ENCODE measurements around the gene SORCS3. TPM values are rescaled to one million over a fixed set of nuclear protein-coding genes. Genes with fewer than 3 reads are reported as not detected.

SORCS3 gene
- total and polyA plus RNA-seq, 2 experiments from 2014 or later, result not detected

GRCh38 chr10:104922810-104923209, 281.7 kb downstream of the SORCS3 start:
- no peaks in the 10 kb centered on the region for H3K4me1 ChIP-seq (ENCODE audit: insufficient read depth)
- H3K9me2 ChIP-seq (ENCODE audit: insufficient read depth), result no peaks in the 10 kb centered on the region
- no peak overlapping the region for H3K4me3 ChIP-seq
- no peak for DNase-seq
- no peaks in the 10 kb centered on the region for H3K79me2 ChIP-seq (ENCODE audit: insufficient read depth)
- no peak overlapping the region for H3K4me2 ChIP-seq (ENCODE audit: unreplicated experiment)
- H3K27ac ChIP-seq, result no peak overlapping the region
- H3K9me3 ChIP-seq (ENCODE audit: low read depth), result no peaks in the 10 kb centered on the region
- TF ChIP-seq EZH2 (IDR thresholded peaks at IDR 0.05; ENCODE audit: insufficient read depth, poor library complexity, severe bottlenecking) (no peak), EZH2phosphoT487 (IDR thresholded peaks at IDR 0.05; ENCODE audit: insufficient read depth, low read depth) (no peak)
- no peaks in the 10 kb centered on the region for H3K27me3 ChIP-seq (replicated peaks; ENCODE audit: insufficient read depth)
- in situ Hi-C loops (cut with MboI), result loop anchor here (25.0 kb wide), 1 partner anchor 511 kb away; no protein-coding TSS in a partner anchor
- H3K9ac ChIP-seq, result no peak overlapping the region
- no peaks in the 10 kb centered on the region for H4K20me1 ChIP-seq (ENCODE audit: insufficient read depth)
- 35 to 43% methylated on average over 3 of the region's 3 CpGs for WGBS, 2 experiments (ENCODE audit: low coverage in 1 of 2, low lambda C conversion rate in 2 of 2, missing lambda C conversion rate in 2 of 2)
- no peaks in the 10 kb centered on the region for H3F3A ChIP-seq (ENCODE audit: insufficient read depth)
- H2AFZ ChIP-seq, result no peak overlapping the region
- no peaks in the 10 kb centered on the region for H3K36me3 ChIP-seq (ENCODE audit: low read depth)

- Histone ChIP-seq H3K27ac (no peak overlapping the region), H3K9ac (no peak overlapping the region), H3K27me3 (replicated peaks; ENCODE audit: insufficient read depth) (no peaks in the 10 kb centered on the region), H3K79me2 (ENCODE audit: insufficient read depth) (no peaks in the 10 kb centered on the region), H3F3A (ENCODE audit: insufficient read depth) (no peaks in the 10 kb centered on the region), H3K4me2 (ENCODE audit: unreplicated experiment) (no peak overlapping the region), H2AFZ (no peak overlapping the region), H3K4me3 (no peak overlapping the region), H4K20me1 (ENCODE audit: insufficient read depth) (no peaks in the 10 kb centered on the region), H3K4me1 (ENCODE audit: insufficient read depth) (no peaks in the 10 kb centered on the region), H3K9me3 (ENCODE audit: low read depth) (no peaks in the 10 kb centered on the region), H3K9me2 (ENCODE audit: insufficient read depth) (no peaks in the 10 kb centered on the region), H3K36me3 (ENCODE audit: low read depth) (no peaks in the 10 kb centered on the region)
- TF ChIP-seq EZH2 (IDR thresholded peaks at IDR 0.05; ENCODE audit: insufficient read depth, poor library complexity, severe bottlenecking), result no peak
- no peak for TF ChIP-seq EZH2phosphoT487 (IDR thresholded peaks at IDR 0.05; ENCODE audit: insufficient read depth, low read depth)
- DNase-seq, result no peak
- WGBS, 2 experiments (ENCODE audit: low coverage in 1 of 2, low lambda C conversion rate in 2 of 2, missing lambda C conversion rate in 2 of 2), result 62 to 71% methylated on average over 3 of the region's 3 CpGs
- in situ Hi-C loops (cut with MboI), result loop anchor here (25.0 kb wide), 1 partner anchor 511 kb away; no protein-coding TSS in a partner anchor
Measured at GRCh38 chr10:104923501-104923900, 282.4 kb downstream of the SORCS3 start.

GRCh38 chr10:104924101-104924795, 283.2 kb downstream of the SORCS3 start:
- in situ Hi-C loops (cut with MboI), result loop anchor here (25.0 kb wide), 1 partner anchor 512 kb away; no protein-coding TSS in a partner anchor
- no peak overlapping the region for H2AFZ ChIP-seq
- H4K20me1 ChIP-seq (ENCODE audit: insufficient read depth), result no peaks in the 10 kb centered on the region
- no peak overlapping the region for H3K9ac ChIP-seq
- H3K9me2 ChIP-seq (ENCODE audit: insufficient read depth), result no peaks in the 10 kb centered on the region
- no peak overlapping the region for H3K27ac ChIP-seq
- no peaks in the 10 kb centered on the region for H3F3A ChIP-seq (ENCODE audit: insufficient read depth)
- no peaks in the 10 kb centered on the region for H3K9me3 ChIP-seq (ENCODE audit: low read depth)
- no peak overlapping the region for H3K4me3 ChIP-seq
- no peak overlapping the region for H3K4me2 ChIP-seq (ENCODE audit: unreplicated experiment)
- H3K27me3 ChIP-seq (replicated peaks; ENCODE audit: insufficient read depth), result no peaks in the 10 kb centered on the region
- H3K79me2 ChIP-seq (ENCODE audit: insufficient read depth), result no peaks in the 10 kb centered on the region
- TF ChIP-seq EZH2phosphoT487 (IDR thresholded peaks at IDR 0.05; ENCODE audit: insufficient read depth, low read depth) (no peak), EZH2 (IDR thresholded peaks at IDR 0.05; ENCODE audit: insufficient read depth, poor library complexity, severe bottlenecking) (no peak)
- DNase-seq, result no peak
- WGBS, 2 experiments (ENCODE audit: low coverage in 1 of 2, low lambda C conversion rate in 2 of 2, missing lambda C conversion rate in 2 of 2), result 35 to 47% methylated on average over 6 of the region's 6 CpGs
- no peaks in the 10 kb centered on the region for H3K36me3 ChIP-seq (ENCODE audit: low read depth)
- H3K4me1 ChIP-seq (ENCODE audit: insufficient read depth), result no peaks in the 10 kb centered on the region

GRCh38 chr10:104925232-104925851, 284.3 kb downstream of the SORCS3 start:
- WGBS, 2 experiments (ENCODE audit: low coverage in 1 of 2, low lambda C conversion rate in 2 of 2, missing lambda C conversion rate in 2 of 2), result 32 to 42% methylated on average over 3 of the region's 3 CpGs
- DNase-seq, result peak; percentile 61
- in situ Hi-C loops (cut with MboI), result no loop called here

More at GRCh38 chr10:104925232-104925851, 284.3 kb downstream of the SORCS3 start:
- H3K27ac ChIP-seq, result no peak overlapping the region
- no peaks in the 10 kb centered on the region for H3K9me3 ChIP-seq (ENCODE audit: low read depth)
- H3K9me2 ChIP-seq (ENCODE audit: insufficient read depth), result no peaks in the 10 kb centered on the region
- no peaks in the 10 kb centered on the region for H3K36me3 ChIP-seq (ENCODE audit: low read depth)
- H3K4me3 ChIP-seq, result no peak overlapping the region
- H3K79me2 ChIP-seq (ENCODE audit: insufficient read depth), result no peaks in the 10 kb centered on the region
- no peak overlapping the region for H3K9ac ChIP-seq
- no peaks in the 10 kb centered on the region for H4K20me1 ChIP-seq (ENCODE audit: insufficient read depth)
- no peaks in the 10 kb centered on the region; the same call in 1 of the 2 replicates for H3K27me3 ChIP-seq (replicated peaks; ENCODE audit: insufficient read depth)
- no peaks in the 10 kb centered on the region for H3F3A ChIP-seq (ENCODE audit: insufficient read depth)
- H3K4me2 ChIP-seq (ENCODE audit: unreplicated experiment), result no peak overlapping the region
- H2AFZ ChIP-seq, result no peak overlapping the region
- TF ChIP-seq EZH2 (IDR thresholded peaks at IDR 0.05; ENCODE audit: insufficient read depth, poor library complexity, severe bottlenecking) (no peak), EZH2phosphoT487 (IDR thresholded peaks at IDR 0.05; ENCODE audit: insufficient read depth, low read depth) (no peak)
- no peaks in the 10 kb centered on the region for H3K4me1 ChIP-seq (ENCODE audit: insufficient read depth)
